Trophoblast cell (in vitro differentiated cells and primary cell): ENCODE data around the gene PTPRN2.

Source experiments
- DNase-seq, 2 donors: peaks; one replicate each; pipeline ENCODE4 v3.0.0-alpha.2; 2016
- H2AFZ ChIP-seq: 2 replicates; pipeline ENCODE4 v1.6.1; 2013; ENCODE audit warnings: low read length, moderate library complexity, mild to moderate bottlenecking; ENCODE audit not compliant: insufficient read depth, poor library complexity
- H2AK5ac ChIP-seq: 2 replicates; pipeline ENCODE4 v1.6.1; 2013; ENCODE audit warnings: mild to moderate bottlenecking, low read length
- H2BK120ac ChIP-seq: 2 replicates; pipeline ENCODE4 v1.6.1; 2013; ENCODE audit warnings: low read length, mild to moderate bottlenecking, moderate library complexity; ENCODE audit not compliant: insufficient read depth, poor library complexity
- H2BK12ac ChIP-seq: 2 replicates; pipeline ENCODE4 v1.6.1; 2013; ENCODE audit warnings: mild to moderate bottlenecking, low read length, moderate library complexity
- H2BK5ac ChIP-seq: 2 replicates; pipeline ENCODE4 v1.6.1; 2013; ENCODE audit warnings: low read length, low read depth, moderate library complexity, mild to moderate bottlenecking; ENCODE audit not compliant: poor library complexity
- H3K14ac ChIP-seq: 2 replicates; pipeline ENCODE4 v1.6.1; 2013; ENCODE audit warnings: mild to moderate bottlenecking, low read length
- H3K18ac ChIP-seq: 2 replicates; pipeline ENCODE4 v1.6.1; 2013; ENCODE audit warnings: mild to moderate bottlenecking, low read length
- H3K23ac ChIP-seq: 2 replicates; pipeline ENCODE4 v1.6.1; 2013; ENCODE audit warnings: low read length
- H3K27ac ChIP-seq: 2 replicates; pipeline ENCODE4 v1.5.1; 2013; ENCODE audit warnings: low read depth, mild to moderate bottlenecking, inconsistent platforms, low read length, moderate library complexity
- H3K27me3 ChIP-seq: 2 replicates; pipeline ENCODE4 v1.6.1; 2013; ENCODE audit warnings: inconsistent platforms, mild to moderate bottlenecking, low read length, moderate library complexity; ENCODE audit not compliant: insufficient read depth
- H3K36me3 ChIP-seq, 2 experiments: 1 replicate in 1 of 2; 2 replicates in 1 of 2; pipeline ENCODE4 v1.6.1; 2013; ENCODE audit warnings: low read length in 2 of 2, mild to moderate bottlenecking in 2 of 2, moderate library complexity in 1 of 2; ENCODE audit not compliant: insufficient read depth in 2 of 2, control insufficient read depth in 1 of 2
- H3K4ac ChIP-seq: 2 replicates; pipeline ENCODE4 v1.6.1; 2013; ENCODE audit warnings: low read depth, mild to moderate bottlenecking, low read length, moderate library complexity
- H3K4me1 ChIP-seq, 2 experiments: 1 replicate in 1 of 2; 2 replicates in 1 of 2; pipeline ENCODE4 v1.6.1; 2013; ENCODE audit warnings: low read length in 2 of 2, mild to moderate bottlenecking in 2 of 2, moderate library complexity in 1 of 2; ENCODE audit not compliant: insufficient read depth in 2 of 2, control insufficient read depth in 1 of 2
- H3K4me2 ChIP-seq: 2 replicates; pipeline ENCODE4 v1.6.1; 2013; ENCODE audit warnings: inconsistent platforms, mild to moderate bottlenecking, low read length, moderate library complexity
- H3K4me3 ChIP-seq: 2 replicates; pipeline ENCODE4 v1.5.1; 2013; ENCODE audit warnings: mild to moderate bottlenecking, low read depth, low read length, inconsistent platforms
- H3K79me1 ChIP-seq: one replicate; pipeline ENCODE4 v1.6.1; 2013; ENCODE audit warnings: low read length
- H3K79me2 ChIP-seq: 2 replicates; pipeline ENCODE4 v1.6.1; 2013; ENCODE audit warnings: low read length, mild to moderate bottlenecking; ENCODE audit not compliant: control insufficient read depth, insufficient read depth, poor library complexity
- H3K9ac ChIP-seq: 2 replicates; pipeline ENCODE4 v1.6.1; 2013; ENCODE audit warnings: mild to moderate bottlenecking, low read length
- H3K9me3 ChIP-seq: 2 replicates; pipeline ENCODE4 v1.6.1; 2013; ENCODE audit warnings: low read depth, mild to moderate bottlenecking, control low read depth, inconsistent platforms, low read length; ENCODE audit not compliant: insufficient read depth
- H4K12ac ChIP-seq: 2 replicates; pipeline ENCODE4 v1.6.1; 2013; ENCODE audit warnings: low read depth, mild to moderate bottlenecking, low read length, moderate library complexity
- H4K8ac ChIP-seq: 2 replicates; pipeline ENCODE4 v1.6.1; 2013; ENCODE audit warnings: low read depth, mild to moderate bottlenecking, low read length, moderate library complexity
- H4K91ac ChIP-seq: one replicate; pipeline ENCODE4 v1.6.1; 2013; ENCODE audit warnings: low read depth, mild to moderate bottlenecking, low read length, moderate library complexity
- WGBS: extraction: QIAGEN DNeasy Blood & Tissue Kit; methylation state at CpG from one replicate; pipeline ENCODE4 v1.1.7; 2013; ENCODE audit warnings: missing lambda C conversion rate; ENCODE audit not compliant: insufficient read length, insufficient coverage; ENCODE audit errors: extremely low coverage; 5-methylcytosine and 5-hydroxymethylcytosine counted together

Gene PTPRN2

DNA sequence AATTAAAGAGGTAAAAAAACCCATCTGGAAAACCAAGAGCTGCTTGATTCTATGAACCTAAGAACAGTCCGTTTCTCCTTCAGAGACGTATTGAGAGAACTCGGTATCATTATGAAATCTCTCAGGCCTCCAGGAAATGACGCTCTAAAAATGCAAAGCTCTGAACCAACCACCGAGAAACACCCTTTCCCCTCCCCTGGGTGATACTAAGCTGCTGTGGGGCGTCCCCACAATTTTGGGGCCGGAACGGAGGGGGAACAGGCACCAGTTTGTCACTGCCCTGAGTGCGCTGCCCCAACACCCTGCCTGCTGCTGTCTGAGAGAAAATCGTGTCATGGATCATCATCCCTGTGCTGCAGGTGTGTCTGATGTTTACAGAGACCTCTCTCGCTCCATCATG lies 741.4 kb downstream of the PTPRN2 start:
- no peak for DNase-seq
- H2BK5ac ChIP-seq: no peak overlapping the region
- H3K4me1 ChIP-seq: no peaks in the 10 kb centered on the region
- H3K14ac ChIP-seq: no peak overlapping the region
- no peak overlapping the region for H3K23ac ChIP-seq
- H3K4me3 ChIP-seq: no peak overlapping the region
- H4K12ac ChIP-seq: no peak overlapping the region
- H3K79me2 ChIP-seq: no peaks in the 10 kb centered on the region
- H3K9me3 ChIP-seq: peaks cover 14% of the 10 kb centered on the region
- no peaks in the 10 kb centered on the region for H3K79me1 ChIP-seq
- no peak overlapping the region for H3K4me2 ChIP-seq
- no peak overlapping the region for H2BK120ac ChIP-seq
- no peak overlapping the region for H3K18ac ChIP-seq
- WGBS: no CpG with 5 or more reads among the region's 11 CpGs
- H3K36me3 ChIP-seq: no peaks in the 10 kb centered on the region
- H3K4ac ChIP-seq: no peak overlapping the region
- no peak overlapping the region for H4K91ac ChIP-seq
- H2BK12ac ChIP-seq: no peak overlapping the region
- no peak overlapping the region for H3K9ac ChIP-seq
- no peak overlapping the region for H2AFZ ChIP-seq
- no peak overlapping the region for H4K8ac ChIP-seq
- no peak overlapping the region for H3K27ac ChIP-seq
- no peaks in the 10 kb centered on the region for H3K27me3 ChIP-seq
- H2AK5ac ChIP-seq: no peak overlapping the region

DNA sequence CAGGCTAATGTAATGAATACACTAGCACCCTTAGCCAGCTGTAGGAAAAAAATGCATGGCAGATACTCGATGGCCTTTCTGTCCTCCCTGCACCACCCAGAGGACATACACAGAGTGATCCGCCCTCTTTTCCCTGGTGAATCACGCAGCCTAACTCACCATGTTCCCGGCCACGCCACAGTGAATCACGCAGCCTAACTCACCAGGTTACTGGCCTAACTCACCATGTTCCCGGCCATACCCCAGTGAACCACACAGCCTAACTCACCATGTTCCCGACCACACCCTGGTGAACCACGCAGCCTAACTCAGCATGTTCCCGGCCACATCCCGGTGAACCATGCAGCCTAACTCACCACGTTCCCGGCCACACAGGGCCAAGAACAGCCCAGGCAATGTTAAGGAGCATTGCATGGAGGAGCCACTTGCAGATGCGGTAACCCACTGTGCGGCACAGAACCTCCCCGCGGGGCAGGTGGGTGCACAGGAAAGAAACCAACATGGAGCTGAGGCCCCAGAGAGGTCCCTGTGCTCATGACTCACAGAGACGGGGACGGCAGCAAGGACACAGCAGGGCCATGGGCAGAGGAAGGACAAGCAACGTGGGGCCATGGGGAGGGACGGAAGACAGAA lies 742.3 kb downstream of the PTPRN2 start:
- H3K23ac ChIP-seq: no peak overlapping the region
- H3K27ac ChIP-seq: no peak overlapping the region
- H2BK120ac ChIP-seq: no peak overlapping the region
- no peak overlapping the region for H3K18ac ChIP-seq
- DNase-seq: no peak
- no peaks in the 10 kb centered on the region for H3K36me3 ChIP-seq
- no peaks in the 10 kb centered on the region for H3K4me1 ChIP-seq
- H3K4me2 ChIP-seq: no peak overlapping the region
- no peak overlapping the region for H3K4ac ChIP-seq
- WGBS: no CpG with 5 or more reads among the region's 21 CpGs
- no peaks in the 10 kb centered on the region for H3K79me1 ChIP-seq
- H4K12ac ChIP-seq: no peak overlapping the region
- no peak overlapping the region for H4K91ac ChIP-seq
- no peak overlapping the region for H3K14ac ChIP-seq
- no peak overlapping the region for H2AK5ac ChIP-seq
- H3K9ac ChIP-seq: no peak overlapping the region
- H3K79me2 ChIP-seq: no peaks in the 10 kb centered on the region
- H4K8ac ChIP-seq: no peak overlapping the region
- no peak overlapping the region for H2AFZ ChIP-seq
- H2BK5ac ChIP-seq: no peak overlapping the region
- H3K4me3 ChIP-seq: no peak overlapping the region
- peaks cover 14% of the 10 kb centered on the region for H3K9me3 ChIP-seq
- no peaks in the 10 kb centered on the region for H3K27me3 ChIP-seq
- no peak overlapping the region for H2BK12ac ChIP-seq

DNA sequence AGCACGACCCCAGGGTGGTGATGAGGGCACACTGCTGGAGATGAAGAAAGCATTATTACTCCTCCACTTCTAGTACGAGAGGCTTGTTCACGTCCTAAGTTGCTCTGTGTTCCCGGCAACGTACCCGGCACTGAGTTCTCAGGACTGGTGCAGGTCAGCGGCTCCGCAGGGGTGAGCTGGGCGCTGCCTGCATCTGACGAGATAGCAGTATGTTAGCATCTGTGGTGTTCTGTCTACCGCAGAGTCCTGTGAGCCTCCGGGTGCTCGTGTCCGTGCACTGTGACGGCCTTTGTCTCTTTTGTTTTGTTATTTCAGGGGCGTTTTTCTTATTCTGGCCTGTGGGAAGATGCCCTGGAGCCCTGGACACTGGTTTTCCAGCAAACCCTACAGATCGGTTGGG lies 743.0 kb downstream of the PTPRN2 start:
- Histone ChIP-seq H3K4ac (no peak overlapping the region), H4K8ac (no peak overlapping the region), H3K79me1 (no peaks in the 10 kb centered on the region), H3K14ac (no peak overlapping the region), H2BK5ac (no peak overlapping the region), H4K91ac (no peak overlapping the region), H3K23ac (no peak overlapping the region), H3K4me2 (no peak overlapping the region), H2BK120ac (no peak overlapping the region), H3K9ac (no peak overlapping the region), H3K79me2 (no peaks in the 10 kb centered on the region), H3K9me3 (peaks cover 19% of the 10 kb centered on the region), H3K27me3 (no peaks in the 10 kb centered on the region), H4K12ac (no peak overlapping the region), H3K18ac (no peak overlapping the region), H3K4me1 (no peaks in the 10 kb centered on the region), H3K4me3 (no peak overlapping the region), H2AK5ac (no peak overlapping the region), H3K36me3 (no peaks in the 10 kb centered on the region), H3K27ac (no peak overlapping the region), H2BK12ac (no peak overlapping the region), H2AFZ (no peak overlapping the region)
- DNase-seq: no peak
- WGBS: no CpG with 5 or more reads among the region's 17 CpGs

DNA sequence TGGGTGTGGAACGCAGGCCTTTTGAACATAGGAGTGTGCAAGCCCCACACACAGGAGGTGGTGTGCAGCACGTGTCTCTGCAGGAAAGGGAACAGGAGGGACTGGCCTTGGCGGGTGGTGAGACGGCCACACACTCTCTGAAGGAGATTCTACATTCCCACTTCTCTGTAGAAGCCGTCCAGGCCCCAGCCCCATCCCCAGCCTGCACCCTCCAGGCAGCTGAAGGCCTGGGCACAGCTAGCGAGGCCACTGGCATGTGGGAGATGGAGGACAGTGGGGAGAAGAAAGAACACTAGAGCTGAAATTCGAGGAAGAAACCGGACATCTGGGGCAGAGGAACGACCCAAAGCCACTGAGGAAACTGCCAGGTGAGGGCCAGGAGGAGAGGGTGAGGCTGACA lies 743.5 kb downstream of the PTPRN2 start:
- Histone ChIP-seq H3K36me3 (no peaks in the 10 kb centered on the region), H3K27ac (no peak overlapping the region)
- WGBS: no CpG with 5 or more reads among the region's 9 CpGs

More for the DNA sequence above, 743.5 kb downstream of the PTPRN2 start:
- no peak for DNase-seq
- no peak overlapping the region for H2BK12ac ChIP-seq
- H3K14ac ChIP-seq: no peak overlapping the region
- no peaks in the 10 kb centered on the region for H3K79me1 ChIP-seq
- no peak overlapping the region for H3K18ac ChIP-seq
- H3K4ac ChIP-seq: no peak overlapping the region
- no peak overlapping the region for H3K4me2 ChIP-seq
- no peak overlapping the region for H2BK120ac ChIP-seq
- H3K79me2 ChIP-seq: no peaks in the 10 kb centered on the region
- H4K91ac ChIP-seq: no peak overlapping the region
- H3K4me3 ChIP-seq: no peak overlapping the region
- no peak overlapping the region for H3K9ac ChIP-seq
- H3K27me3 ChIP-seq: no peaks in the 10 kb centered on the region
- H4K8ac ChIP-seq: no peak overlapping the region
- peaks cover 22% of the 10 kb centered on the region for H3K9me3 ChIP-seq
- H4K12ac ChIP-seq: no peak overlapping the region
- H2AFZ ChIP-seq: no peak overlapping the region
- H3K23ac ChIP-seq: no peak overlapping the region
- no peaks in the 10 kb centered on the region for H3K4me1 ChIP-seq
- no peak overlapping the region for H2BK5ac ChIP-seq
- H2AK5ac ChIP-seq: no peak overlapping the region
